Fibroblast of lung (primary cell): Measurements from ENCODE around the gene MED26.

ENCODE experiments used
- EZH2 ChIP-seq: IDR thresholded peaks from 2 replicates; pipeline ENCODE4 v1.5.1; 2012; ENCODE audit warnings: low read length, control low read depth, mild to moderate bottlenecking; ENCODE audit errors: missing control alignments
- TF ChIP-seq, protein P1 (sequence below), 2 donors: IDR thresholded peaks in 1 of 2; conservative IDR thresholded peaks in 1 of 2; 1 replicate in 1 of 2; 2 replicates in 1 of 2; pipeline ENCODE4 v1.5.1; 2011 to 2012; ENCODE audit warnings: low read length in 2 of 2, control low read depth in 1 of 2, inconsistent platforms in 1 of 2, low read depth in 1 of 2, mild to moderate bottlenecking in 1 of 2

- TF ChIP-seq, protein P1, sequence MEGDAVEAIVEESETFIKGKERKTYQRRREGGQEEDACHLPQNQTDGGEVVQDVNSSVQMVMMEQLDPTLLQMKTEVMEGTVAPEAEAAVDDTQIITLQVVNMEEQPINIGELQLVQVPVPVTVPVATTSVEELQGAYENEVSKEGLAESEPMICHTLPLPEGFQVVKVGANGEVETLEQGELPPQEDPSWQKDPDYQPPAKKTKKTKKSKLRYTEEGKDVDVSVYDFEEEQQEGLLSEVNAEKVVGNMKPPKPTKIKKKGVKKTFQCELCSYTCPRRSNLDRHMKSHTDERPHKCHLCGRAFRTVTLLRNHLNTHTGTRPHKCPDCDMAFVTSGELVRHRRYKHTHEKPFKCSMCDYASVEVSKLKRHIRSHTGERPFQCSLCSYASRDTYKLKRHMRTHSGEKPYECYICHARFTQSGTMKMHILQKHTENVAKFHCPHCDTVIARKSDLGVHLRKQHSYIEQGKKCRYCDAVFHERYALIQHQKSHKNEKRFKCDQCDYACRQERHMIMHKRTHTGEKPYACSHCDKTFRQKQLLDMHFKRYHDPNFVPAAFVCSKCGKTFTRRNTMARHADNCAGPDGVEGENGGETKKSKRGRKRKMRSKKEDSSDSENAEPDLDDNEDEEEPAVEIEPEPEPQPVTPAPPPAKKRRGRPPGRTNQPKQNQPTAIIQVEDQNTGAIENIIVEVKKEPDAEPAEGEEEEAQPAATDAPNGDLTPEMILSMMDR (conservative IDR thresholded peaks at IDR 0.05 in 1 of 2, IDR thresholded peaks at IDR 0.05 in 1 of 2; ENCODE audit: low read depth in 1 of 2, low read length in 2 of 2), result no peak
- no peak for TF ChIP-seq EZH2
These were observed 20.2 kb downstream of the MED26 start for GRCh38 chr19:16607819-16608218.
